Psoas muscle (tissue), 8 donors: Measurements from ENCODE around the gene MMP13. TPM values are rescaled to one million over a fixed set of nuclear protein-coding genes. Genes with fewer than 3 reads are reported as not detected.

Experiments
- ATAC-seq, 4 donors: fragments of 200-7000 bp; cut with Tn5 transposase; one replicate each; pipeline ENCODE4 v1.9.1; 2020; ENCODE audit warnings: moderate library complexity in 3 of 4, mild to moderate bottlenecking in 2 of 4
- DNase-seq, 2 donors: peaks; one replicate each; pipeline ENCODE4 v3.0.0-alpha.2; 2020
- H3K27ac ChIP-seq: fragments of 200-600 bp; one replicate; pipeline ENCODE4 v1.8.0; 2022
- H3K27me3 ChIP-seq, 3 donors: fragments of 200-600 bp in 1 of 3; one replicate each; pipeline versions ENCODE4 v1.6.1 to v1.8.0; 2013 to 2022; ENCODE audit warnings: low read length in 2 of 3, mild to moderate bottlenecking in 2 of 3, moderate library complexity in 1 of 3; ENCODE audit not compliant: insufficient read depth in 3 of 3
- H3K36me3 ChIP-seq, 2 donors: fragments of 200-600 bp in 1 of 2; one replicate each; pipeline versions ENCODE4 v1.6.1 to v1.8.0; 2013 to 2022; ENCODE audit warnings: low read depth in 1 of 2, mild to moderate bottlenecking in 1 of 2, moderate library complexity in 1 of 2; ENCODE audit not compliant: insufficient read depth in 1 of 2
- H3K4me1 ChIP-seq: fragments of 200-600 bp; one replicate; pipeline ENCODE4 v1.8.0; 2022
- H3K4me3 ChIP-seq: fragments of 200-600 bp; one replicate; pipeline ENCODE4 v1.8.0; 2022; ENCODE audit warnings: mild to moderate bottlenecking
- H3K9me3 ChIP-seq: fragments of 200-600 bp; one replicate; pipeline ENCODE4 v1.8.0; 2022
- WGBS, 3 donors: extraction: QIAGEN DNeasy Blood & Tissue Kit; methylation state at CpG; one replicate each; pipeline versions ENCODE4 v1.1.6 to v1.1.7; 2013; 5-methylcytosine and 5-hydroxymethylcytosine counted together
- intact Hi-C, 2 donors: fragments of 100-400 bp; cut with DNase I; formaldehyde crosslinking; loops; one replicate each; pipeline versions ENCODE4 v1.11.0 to v1.14.2; 2022
- polyA plus RNA-seq, 3 donors: library from polyadenylated mRNA; stranded (reverse); fragments of 200-250 nt; gene quantifications; one replicate each; pipeline ENCODE4 v1.2.3, GENCODE V29; 2013
- total RNA-seq, 4 donors: library from RNA; stranded (reverse); fragmentation: NEBNext Ultra II Directional in 2 of 4; extraction: Animal tissue kit (Norgen Biotek cat#: 25700) in 2 of 4; gene quantifications; one replicate each; pipeline versions ENCODE4 v1.2.1 to v1.2.4, GENCODE V29; 2021 to 2023
- TF ChIP-seq, protein P1 (sequence below): fragments of 200-600 bp; IDR thresholded peaks from one replicate; pipeline ENCODE4 v1.8.0; 2022; ENCODE audit warnings: antibody characterized with exemption
- donor health status: healthy with polysubstance abuse.
- donor health status: DM: no; HTN: no; CAD: no; lungs with moderate emphysema.
- donor health status: Bipolar disorder and iron deficiency.
- donor health status: healthy.
- donor health status: DM: yes; HTN: yes; CAD: no.
- donor health status: DM: no; HTN: no; CAD: no.
- donor health status: DM: no; HTN: no; CAD: no.
- donor health status: DM: yes; HTN: yes; CAD: no.

Gene MMP13
- total and polyA plus RNA-seq, 7 donors = not detected

DNA sequence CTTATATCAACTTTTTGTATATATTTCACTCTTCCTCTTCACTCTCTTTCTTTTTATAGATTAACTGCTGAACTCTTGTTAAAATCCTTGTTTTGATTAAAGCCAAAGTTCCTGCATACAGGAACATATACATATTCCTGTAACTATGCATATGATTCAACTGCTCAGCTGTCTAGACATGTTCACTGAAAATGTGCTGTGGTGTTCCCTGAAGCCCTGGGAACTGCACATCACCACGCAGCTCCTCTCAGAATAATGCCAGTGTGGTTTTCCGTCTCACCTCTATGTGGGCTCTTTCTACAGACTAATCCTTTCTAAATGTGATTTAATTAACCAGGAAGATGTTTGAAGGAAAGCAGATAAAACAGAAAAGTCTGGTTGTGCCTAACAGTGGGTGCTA lies 55.2 kb downstream of the MMP13 start:
- 79 to 89% (median 81%) methylated on average over 2 of the region's 2 CpGs for WGBS, 3 donors

More for the DNA sequence above, 55.2 kb downstream of the MMP13 start:
- no peak overlapping the region for H3K27ac ChIP-seq
- no peak for DNase-seq
- no peak for ATAC-seq
- TF ChIP-seq, protein P1, sequence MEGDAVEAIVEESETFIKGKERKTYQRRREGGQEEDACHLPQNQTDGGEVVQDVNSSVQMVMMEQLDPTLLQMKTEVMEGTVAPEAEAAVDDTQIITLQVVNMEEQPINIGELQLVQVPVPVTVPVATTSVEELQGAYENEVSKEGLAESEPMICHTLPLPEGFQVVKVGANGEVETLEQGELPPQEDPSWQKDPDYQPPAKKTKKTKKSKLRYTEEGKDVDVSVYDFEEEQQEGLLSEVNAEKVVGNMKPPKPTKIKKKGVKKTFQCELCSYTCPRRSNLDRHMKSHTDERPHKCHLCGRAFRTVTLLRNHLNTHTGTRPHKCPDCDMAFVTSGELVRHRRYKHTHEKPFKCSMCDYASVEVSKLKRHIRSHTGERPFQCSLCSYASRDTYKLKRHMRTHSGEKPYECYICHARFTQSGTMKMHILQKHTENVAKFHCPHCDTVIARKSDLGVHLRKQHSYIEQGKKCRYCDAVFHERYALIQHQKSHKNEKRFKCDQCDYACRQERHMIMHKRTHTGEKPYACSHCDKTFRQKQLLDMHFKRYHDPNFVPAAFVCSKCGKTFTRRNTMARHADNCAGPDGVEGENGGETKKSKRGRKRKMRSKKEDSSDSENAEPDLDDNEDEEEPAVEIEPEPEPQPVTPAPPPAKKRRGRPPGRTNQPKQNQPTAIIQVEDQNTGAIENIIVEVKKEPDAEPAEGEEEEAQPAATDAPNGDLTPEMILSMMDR = no peak
- no peaks in the 10 kb centered on the region for H3K36me3 ChIP-seq
- intact Hi-C loops = no loop called here
- H3K9me3 ChIP-seq = no peaks in the 10 kb centered on the region
- H3K4me1 ChIP-seq = no peaks in the 10 kb centered on the region
- no peak overlapping the region for H3K4me3 ChIP-seq
- H3K27me3 ChIP-seq = no peaks in the 10 kb centered on the region

Other genes with a start within 250 kb of the MMP13 start
- gene MMP27, start 250.0 kb downstream of the MMP13 start, total RNA-seq = not detected
- under 1 TPM in 2 of 3 donors, not detected in 1; 0.06 to 0.08 TPM for gene MMP27, start 250.0 kb downstream of the MMP13 start, polyA plus RNA-seq
- gene MMP8, start 230.8 kb downstream of the MMP13 start, total RNA-seq = under 1 TPM in 2 of 4 donors, not detected in 2; 0.12 to 0.59 TPM
- gene MMP8, start 230.8 kb downstream of the MMP13 start, polyA plus RNA-seq = under 1 TPM; 0.03 to 0.04 (median 0.04) TPM
- not detected for gene MMP10, start 175.1 kb downstream of the MMP13 start, total RNA-seq
- under 1 TPM in 2 of 3 donors, not detected in 1; 0.14 to 0.17 TPM for gene MMP10, start 175.1 kb downstream of the MMP13 start, polyA plus RNA-seq
- under 1 TPM in 3 of 4 donors, not detected in 1; 0.17 to 0.77 (median 0.54) TPM for gene MMP1, start 157.6 kb downstream of the MMP13 start, total RNA-seq
- 1 to 10 TPM in 1 of 3 donors, under 1 TPM in 2; 0.03 to 4.7 (median 0.25) TPM for gene MMP1, start 157.6 kb downstream of the MMP13 start, polyA plus RNA-seq
- gene MMP3, start 112.1 kb downstream of the MMP13 start, total RNA-seq = 1 to 10 TPM in 2 of 4 donors, under 1 TPM in 2; 0.17 to 5.7 (median 0.94) TPM
- gene MMP3, start 112.1 kb downstream of the MMP13 start, polyA plus RNA-seq = 1 to 10 TPM in 2 of 3 donors, under 1 TPM in 1; 0.68 to 7.3 (median 2.0) TPM
- gene MMP12, start 80.8 kb downstream of the MMP13 start, total RNA-seq = not detected
- gene MMP12, start 80.8 kb downstream of the MMP13 start, polyA plus RNA-seq = not detected
- gene DCUN1D5, start 136.4 kb upstream of the MMP13 start, total RNA-seq = 10 to 100 TPM; 19.5 to 27.0 (median 25.9) TPM
- 10 to 100 TPM; 22.2 to 58.7 (median 58.1) TPM for gene DCUN1D5, start 136.4 kb upstream of the MMP13 start, polyA plus RNA-seq
- gene DYNC2H1, start 153.7 kb upstream of the MMP13 start, total RNA-seq = 1 to 10 TPM in 3 of 4 donors, under 1 TPM in 1; 0.79 to 2.3 (median 1.6) TPM
- gene DYNC2H1, start 153.7 kb upstream of the MMP13 start, polyA plus RNA-seq = 1 to 10 TPM; 1.1 to 1.9 (median 1.2) TPM